Suprapubic skin (tissue), 4 donors: Measurements from ENCODE around the gene HLA-A. TPM values are rescaled to one million over a fixed set of nuclear protein-coding genes. Genes with fewer than 3 reads are reported as not detected.
"Not testable (repeated sequence)": the region's sequence is repeated elsewhere in the genome, so short reads cannot be mapped to it uniquely, and the experiment has no call there.

ENCODE experiments used
- DNase-seq, 2 donors: peaks; one replicate each; pipeline ENCODE4 v3.0.0-alpha.2; 2019; ENCODE audit warnings: low spot score in 2 of 2
- H3K27ac ChIP-seq: fragments of 200-600 bp; sonication (generic); one replicate; pipeline ENCODE4 v1.5.1; 2019
- H3K27me3 ChIP-seq: fragments of 200-600 bp; sonication (generic); one replicate; pipeline ENCODE4 v1.5.1; 2019
- H3K36me3 ChIP-seq: fragments of 200-600 bp; sonication (generic); one replicate; pipeline ENCODE4 v1.5.1; 2019
- H3K4me1 ChIP-seq: fragments of 200-600 bp; sonication (generic); one replicate; pipeline ENCODE4 v1.5.1; 2019
- H3K4me3 ChIP-seq: fragments of 200-600 bp; sonication (generic); one replicate; pipeline ENCODE4 v1.5.1; 2019; ENCODE audit warnings: mild to moderate bottlenecking
- H3K9me3 ChIP-seq: fragments of 200-600 bp; sonication (generic); one replicate; pipeline ENCODE4 v1.5.1; 2019
- CTCF ChIP-seq, 2 donors: fragments of 200-600 bp in 1 of 2; fragments of 450-650 bp in 1 of 2; sonication (generic) in 1 of 2; IDR thresholded peaks; one replicate each; pipeline ENCODE4 v1.5.1; 2016 to 2019; ENCODE audit warnings: antibody characterized with exemption in 2 of 2, mild to moderate bottlenecking in 1 of 2, moderate library complexity in 1 of 2
- EP300 ChIP-seq: sonication (generic); formaldehyde crosslinking; IDR thresholded peaks from one replicate; pipeline ENCODE4 v1.6.1; 2017; ENCODE audit warnings: antibody characterized with exemption
- POLR2A ChIP-seq, 2 donors: fragments of 450-650 bp; IDR thresholded peaks; one replicate each; pipeline ENCODE4 v1.6.1; 2017; ENCODE audit warnings: antibody characterized with exemption in 2 of 2, mild to moderate bottlenecking in 2 of 2, moderate library complexity in 2 of 2
- POLR2AphosphoS5 ChIP-seq, 3 donors: sonication (generic); formaldehyde crosslinking; IDR thresholded peaks; one replicate each; pipeline ENCODE4 v1.6.1; 2017; ENCODE audit warnings: antibody characterized with exemption in 3 of 3
- WGBS: methylation state at CpG from one replicate; pipeline ENCODE4 v1.1.5; 2018; 5-methylcytosine and 5-hydroxymethylcytosine counted together
- total RNA-seq, 4 donors: library from RNA; depleted of rRNA; stranded (reverse); fragments of >200 nt; gene quantifications; one replicate each; pipeline ENCODE4 v1.1.0, GENCODE V29; 2016

The HLA-A gene
- total RNA-seq, 4 donors from 2014 or later = 455 to 546 (median 499) TPM

GRCh38 chr6:29974901-29975560 lies 32.7 kb downstream of the HLA-A start:
- DNase-seq = no peak
- peaks cover 4% of the 10 kb centered on the region for H3K36me3 ChIP-seq
- WGBS = 39% methylated on average over 16 of the region's 17 CpGs
- H3K27ac ChIP-seq = no peak overlapping the region
- TF ChIP-seq EP300 (no peak), POLR2AphosphoS5 (IDR thresholded peaks at IDR 0.05) (no peak), CTCF (IDR thresholded peaks at IDR 0.05) (no peak), POLR2A (IDR thresholded peaks at IDR 0.05) (no peak)
- H3K4me1 ChIP-seq = peaks cover 14% of the 10 kb centered on the region
- H3K4me3 ChIP-seq = peak overlapping the region; percentile 56
- peaks cover 11% of the 10 kb centered on the region for H3K27me3 ChIP-seq
- no peaks in the 10 kb centered on the region for H3K9me3 ChIP-seq

- no peaks in the 10 kb centered on the region for H3K9me3 ChIP-seq
- peaks cover 11% of the 10 kb centered on the region for H3K27me3 ChIP-seq
- peaks cover 2% of the 10 kb centered on the region for H3K36me3 ChIP-seq
- no peak overlapping the region for H3K27ac ChIP-seq
- H3K4me3 ChIP-seq = peak overlapping the region; percentile 56
- peaks cover 14% of the 10 kb centered on the region for H3K4me1 ChIP-seq
- 42% methylated on average over 25 of the region's 25 CpGs for WGBS
- DNase-seq = no peak
- no peak for TF ChIP-seq POLR2A (IDR thresholded peaks at IDR 0.05)
- TF ChIP-seq CTCF (IDR thresholded peaks at IDR 0.05) = no peak
- TF ChIP-seq EP300 = no peak
Observed at GRCh38 chr6:29975561-29975907, 33.2 kb downstream of the HLA-A start.

GRCh38 chr6:29976253-29976587 lies 33.9 kb downstream of the HLA-A start:
- H3K4me1 ChIP-seq = peaks cover 14% of the 10 kb centered on the region
- WGBS = 16% methylated on average over 8 of the region's 8 CpGs
- no peak for DNase-seq
- TF ChIP-seq CTCF (IDR thresholded peaks at IDR 0.05) (no peak), POLR2A (IDR thresholded peaks at IDR 0.05) (no peak), EP300 (no peak), POLR2AphosphoS5 (IDR thresholded peaks at IDR 0.05) (no peak)
- H3K27me3 ChIP-seq = peaks cover 11% of the 10 kb centered on the region
- peak overlapping the region; percentile 83 for H3K27ac ChIP-seq
- H3K4me3 ChIP-seq = peak overlapping the region; percentile 56
- no peaks in the 10 kb centered on the region for H3K36me3 ChIP-seq
- no peaks in the 10 kb centered on the region for H3K9me3 ChIP-seq

GRCh38 chr6:29976588-29977424 lies 34.5 kb downstream of the HLA-A start:
- DNase-seq = peak; percentile 87 to 90
- peaks cover 11% of the 10 kb centered on the region for H3K27me3 ChIP-seq
- under 1% methylated on average over 46 of the region's 66 CpGs for WGBS
- H3K4me3 ChIP-seq = peak overlapping the region; percentile 56
- H3K4me1 ChIP-seq = peaks cover 14% of the 10 kb centered on the region
- TF ChIP-seq CTCF (IDR thresholded peaks at IDR 0.05) (peak in 1 of 2 donors; percentile 16), POLR2A (IDR thresholded peaks at IDR 0.05) (peak in 1 of 2 donors; percentile 21), EP300 (no peak), POLR2AphosphoS5 (IDR thresholded peaks at IDR 0.05) (no peak)
- no peaks in the 10 kb centered on the region for H3K9me3 ChIP-seq
- peak overlapping the region; percentile 83 for H3K27ac ChIP-seq
- H3K36me3 ChIP-seq = no peaks in the 10 kb centered on the region

- 53% methylated on average over 4 of the region's 4 CpGs for WGBS
- peaks cover 11% of the 10 kb centered on the region for H3K27me3 ChIP-seq
- H3K27ac ChIP-seq = peak overlapping the region; percentile 83
- peak overlapping the region; percentile 56 for H3K4me3 ChIP-seq
- no peak for TF ChIP-seq CTCF (IDR thresholded peaks at IDR 0.05)
- TF ChIP-seq POLR2A (IDR thresholded peaks at IDR 0.05) = no peak
- no peak for TF ChIP-seq EP300
- TF ChIP-seq POLR2AphosphoS5 (IDR thresholded peaks at IDR 0.05) = no peak
- no peak for DNase-seq
- H3K36me3 ChIP-seq = no peaks in the 10 kb centered on the region
- H3K4me1 ChIP-seq = peaks cover 14% of the 10 kb centered on the region
- no peaks in the 10 kb centered on the region for H3K9me3 ChIP-seq
Observed at GRCh38 chr6:29977425-29977727, 35.0 kb downstream of the HLA-A start.

GRCh38 chr6:29980013-29980412 lies 37.7 kb downstream of the HLA-A start:
- H3K27ac ChIP-seq, H3K36me3 ChIP-seq, DNase-seq, H3K27me3 ChIP-seq, H3K4me3 ChIP-seq, H3K9me3 ChIP-seq: not testable (repeated sequence)
- H3K4me1 ChIP-seq = peaks cover 14% of the 10 kb centered on the region
- WGBS = 88% methylated on average over 2 of the region's 4 CpGs
